Heart left ventricle (tissue), 16 donors: ENCODE results near the gene TM9SF1. TPM values are rescaled to one million over a fixed set of nuclear protein-coding genes. Genes with fewer than 3 reads are reported as not detected.

Source experiments
- ATAC-seq, 4 donors: fragments of 200-7000 bp; cut with Tn5 transposase; one replicate each; pipeline ENCODE4 v1.9.1; 2020 to 2022; ENCODE audit warnings: moderate library complexity in 4 of 4, mild to moderate bottlenecking in 3 of 4, moderate number of reproducible peaks in 1 of 4
- DNase-seq, 5 donors: peaks; one replicate each; pipeline ENCODE4 v3.0.0-alpha.2; 2020
- H3K27ac ChIP-seq, 12 donors: fragments of 200-600 bp; sonication (generic) in 4 of 12; one replicate each; pipeline versions ENCODE4 v1.5.0 to v1.8.0; 2016 to 2022; ENCODE audit warnings: mild to moderate bottlenecking in 2 of 12
- H3K27me3 ChIP-seq, 9 donors: fragments of 200-600 bp; sonication (generic) in 2 of 9; one replicate each; pipeline versions ENCODE4 v1.5.1 to v1.8.0; 2016 to 2022; ENCODE audit warnings: mild to moderate bottlenecking in 3 of 9
- H3K36me3 ChIP-seq, 9 donors: fragments of 200-600 bp; sonication (generic) in 2 of 9; one replicate each; pipeline versions ENCODE4 v1.5.0 to v1.8.0; 2018 to 2022; ENCODE audit warnings: mild to moderate bottlenecking in 2 of 9
- H3K4me1 ChIP-seq, 12 donors: fragments of 200-600 bp; sonication (generic) in 4 of 12; one replicate each; pipeline versions ENCODE4 v1.5.0 to v1.8.0; 2016 to 2022; ENCODE audit warnings: mild to moderate bottlenecking in 3 of 12
- H3K4me3 ChIP-seq, 12 donors: fragments of 200-600 bp; sonication (generic) in 4 of 12; one replicate each; pipeline versions ENCODE4 v1.5.0 to v1.8.0; 2017 to 2022; ENCODE audit warnings: mild to moderate bottlenecking in 9 of 12, moderate library complexity in 4 of 12
- H3K9me3 ChIP-seq, 12 donors: fragments of 200-600 bp; sonication (generic) in 4 of 12; one replicate each; pipeline versions ENCODE4 v1.5.0 to v1.8.0; 2016 to 2022; ENCODE audit warnings: mild to moderate bottlenecking in 1 of 12
- CTCF ChIP-seq, 12 donors: fragments of 200-600 bp; sonication (generic) in 4 of 12; IDR thresholded peaks; one replicate each; pipeline versions ENCODE4 v1.5.0 to v1.8.0; 2018 to 2022; ENCODE audit warnings: antibody characterized with exemption in 12 of 12, mild to moderate bottlenecking in 5 of 12
- POLR2A ChIP-seq, 2 donors: fragments of 450-650 bp; IDR thresholded peaks; one replicate each; pipeline ENCODE4 v1.6.1; 2017; ENCODE audit warnings: antibody characterized with exemption in 2 of 2, mild to moderate bottlenecking in 2 of 2, moderate library complexity in 2 of 2
- WGBS, 4 donors: extraction: QIAGEN DNeasy Blood & Tissue Kit in 2 of 4; methylation state at CpG; one replicate each; pipeline versions ENCODE4 v1.1.5 to v1.1.7; 2013 to 2018; 5-methylcytosine and 5-hydroxymethylcytosine counted together
- intact Hi-C, 10 donors: fragments of 100-400 bp; cut with DNase I; formaldehyde crosslinking; loops; one replicate each; pipeline versions ENCODE4 v1.11.1 to v1.14.2; 2022
- polyA plus RNA-seq, 2 donors: library from polyadenylated mRNA; stranded (reverse); fragments of 200-250 nt; gene quantifications; one replicate each; pipeline ENCODE4 v1.2.3, GENCODE V29; 2013
- total RNA-seq, 9 donors: library from RNA; depleted of rRNA in 2 of 9; stranded (reverse); fragments of >200 nt in 2 of 9; fragmentation: NEBNext Ultra II Directional in 3 of 9; extraction: Animal tissue kit (Norgen Biotek cat#: 25700) in 3 of 9; gene quantifications; one replicate each; pipeline versions ENCODE4 v1.1.0 to v1.2.4, GENCODE V29; 2016 to 2023
- donor health status: ischemic (EF 13 %, LVEDD 7.1; RV severe dilation, severe dysfunction).
- donor health status: healthy with polysubstance abuse.
- donor health status: DM: no; HTN: yes; CAD: no.
- donor health status: DM: no; HTN: no; CAD: no.
- donor health status: ischemic (EF 25% LVEDD 6.9; RV normal size, moderate dysfunction).
- donor health status: ischemic (EF 25% LVEDD 5.7; RV mildly dilated, moderate dysfunction).
- donor health status: healthy.
- donor health status: DM: yes; HTN: yes; CAD: no.
- donor health status: ischemic (EF 35%, LVEDD 5.7; RV mildly dilated, moderate dysfunction).
- donor health status: nonischemic (EF 11% LVEDD 7.7; RV severe dilation, severe dysfunction).
- donor health status: DM: yes; HTN: yes; CAD: no.
- donor health status: PGD.
- donor health status: ischemic (EF 29% LVEDD 5.4; RV normal size, mild dysfunction).
- donor health status: nonischemic (EF 23%, LVEDD 6.1; RV moderate dilation, normal function).

The TM9SF1 gene
- total and polyA plus RNA-seq, 11 donors = 6.1 to 52.8 (median 26.3) TPM

- intact Hi-C loops = no loop called here
- TF ChIP-seq CTCF (IDR thresholded peaks at IDR 0.05) = peak; percentile 9 to 78 (median 64)
- TF ChIP-seq POLR2A (IDR thresholded peaks at IDR 0.05) = peak in 1 of 2 donors; percentile 74
- H3K4me1 ChIP-seq = peaks cover 3 to 39% (median 21%) of the 10 kb centered on the region in 12 donors
- H3K36me3 ChIP-seq = peaks cover 0 to 33% (median 19%) of the 10 kb centered on the region in 9 donors
- ATAC-seq = peak; percentile 74 to 85 (median 81)
- H3K27ac ChIP-seq = peak within 1 kb of the TSS; percentile 74 to 96 (median 86)
- H3K9me3 ChIP-seq = no peaks in the 10 kb centered on the region
- peak; percentile 83 to 93 (median 87) for DNase-seq
- WGBS, 4 donors = 0 to 1% (median 0%) methylated on average over 32 to 40 of the region's 40 CpGs
- H3K4me3 ChIP-seq = peak within 1 kb of the TSS; percentile 48 to 91 (median 75)
- H3K27me3 ChIP-seq = no peaks in the 10 kb centered on the region
Measured at GRCh38 chr14:24215495-24216344, 20.5 kb upstream of the TM9SF1 start, which contains the start of gene MDP1. Gene MDP1 (minus strand): TSS chr14:24216066. CDS start chr14:24215955, 111 bp downstream.

- intact Hi-C loops = loop anchor here in 1 of 10 donors (1.0 kb wide), 1 partner anchor 28 kb away; the partner anchor contains the start of gene TINF2
Measured at GRCh38 chr14:24213866-24214662, 18.8 kb upstream of the TM9SF1 start.

GRCh38 chr14:24212924-24213865 lies 18.0 kb upstream of the TM9SF1 start, which contains the start of gene CHMP4A:
Gene CHMP4A (minus strand): TSS chr14:24213488. CDS start chr14:24213439, 49 bp downstream.
- peaks cover 3 to 39% (median 21%) of the 10 kb centered on the region in 12 donors for H3K4me1 ChIP-seq
- DNase-seq (peak; percentile 97 to 99 (median 97)), ATAC-seq (peak; percentile 91 to 95 (median 93))
- H3K4me3 ChIP-seq = peak within 1 kb of the TSS; percentile 67 to 98 (median 85)
- H3K27ac ChIP-seq = peak within 1 kb of the TSS; percentile 92 to 100 (median 96)
- WGBS, 4 donors = 0 to 1% (median 0%) methylated on average over 43 to 53 of the region's 53 CpGs
- H3K36me3 ChIP-seq = peaks cover 0 to 53% (median 42%) of the 10 kb centered on the region in 9 donors
- H3K27me3 ChIP-seq = no peaks in the 10 kb centered on the region
- H3K9me3 ChIP-seq = no peaks in the 10 kb centered on the region
- intact Hi-C loops = loop anchor here in 1 of 10 donors (1.0 kb wide), 1 partner anchor 29 kb away; the partner anchor contains the start of gene TINF2
- TF ChIP-seq POLR2A (IDR thresholded peaks at IDR 0.05) = peak in 1 of 2 donors; percentile 90
- TF ChIP-seq CTCF (IDR thresholded peaks at IDR 0.05) = peak in 6 of 12 donors; percentile 9 to 48 (median 28)

More at GRCh38 chr14:24213866-24214662, 18.8 kb upstream of the TM9SF1 start:
- WGBS, 4 donors = 81 to 85% (median 84%) methylated on average over 7 of the region's 7 CpGs
- Histone ChIP-seq H3K27ac (peak overlapping the region; percentile 92 to 100 (median 96)), H3K4me3 (peak overlapping the region in 11 of 12 donors; percentile 67 to 98 (median 83)), H3K27me3 (no peaks in the 10 kb centered on the region), H3K9me3 (no peaks in the 10 kb centered on the region), H3K36me3 (peaks cover 0 to 45% (median 34%) of the 10 kb centered on the region in 9 donors), H3K4me1 (peaks cover 3 to 39% (median 21%) of the 10 kb centered on the region in 12 donors)
- TF ChIP-seq CTCF (IDR thresholded peaks at IDR 0.05) (no peak), POLR2A (IDR thresholded peaks at IDR 0.05) (no peak)
- no peak for ATAC-seq
- no peak for DNase-seq
